ENCODE results near the gene MGAT3.

MGAT3 gene

GRCh38 chr22:39427751-39428596 is 28.8 kb upstream of the MGAT3 start:
- Histone ChIP-seq H3K9me3 (ENCODE audit: control insufficient read depth, low read length) (no peaks in the 10 kb centered on the region), H3K27me3 (ENCODE audit: control insufficient read depth, insufficient read depth, low read length, poor library complexity, severe bottlenecking) (no peaks in the 10 kb centered on the region), H3K4me3 (ENCODE audit: insufficient read depth, low read depth, low read length) (no peak overlapping the region), H3K27ac (ENCODE audit: insufficient read depth, low read depth, low read length, poor library complexity, severe bottlenecking) (peak overlapping the region; percentile 81), H3K4me1 (ENCODE audit: control insufficient read depth, insufficient read depth, low read length) (peaks cover 23% of the 10 kb centered on the region), H3K36me3 (ENCODE audit: control insufficient read depth, insufficient read depth, low read length) (peaks cover 10% of the 10 kb centered on the region)
- 76 to 77% methylated on average over 13 of the region's 13 CpGs for WGBS, 2 experiments

DNA sequence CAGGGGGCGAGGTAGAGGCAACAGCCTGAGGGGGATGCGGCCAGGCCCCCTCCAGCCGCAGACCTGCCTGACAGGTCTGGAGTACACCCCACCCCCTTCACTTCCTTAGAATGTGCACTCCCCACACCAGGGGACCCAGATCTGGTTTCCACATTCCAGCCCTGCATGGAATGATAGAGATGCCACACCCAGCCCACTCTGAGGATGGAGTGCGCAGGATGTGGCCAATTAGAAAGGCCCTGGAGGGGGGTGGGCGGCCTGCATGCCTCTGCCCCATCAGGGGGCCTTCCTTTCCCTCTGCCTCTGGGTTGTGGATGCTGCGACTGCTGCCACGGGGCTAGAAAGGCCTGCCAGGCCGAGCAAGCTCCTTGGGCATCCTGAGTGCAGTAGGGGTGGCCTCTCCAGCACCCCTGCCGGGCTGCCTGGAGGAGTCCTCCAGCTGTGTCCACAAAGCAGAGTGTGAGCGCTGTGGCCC is 28.2 kb upstream of the MGAT3 start:
- 20 to 22% methylated on average over 10 of the region's 10 CpGs for WGBS, 2 experiments
- no peaks in the 10 kb centered on the region for H3K9me3 ChIP-seq (ENCODE audit: control insufficient read depth, low read length)
- no peak overlapping the region for H3K4me3 ChIP-seq (ENCODE audit: insufficient read depth, low read depth, low read length)
- H3K36me3 ChIP-seq (ENCODE audit: control insufficient read depth, insufficient read depth, low read length): peaks cover 10% of the 10 kb centered on the region
- H3K27me3 ChIP-seq (ENCODE audit: control insufficient read depth, insufficient read depth, low read length, poor library complexity, severe bottlenecking): no peaks in the 10 kb centered on the region
- peak overlapping the region; percentile 81 for H3K27ac ChIP-seq (ENCODE audit: insufficient read depth, low read depth, low read length, poor library complexity, severe bottlenecking)
- peaks cover 23% of the 10 kb centered on the region for H3K4me1 ChIP-seq (ENCODE audit: control insufficient read depth, insufficient read depth, low read length)

DNA sequence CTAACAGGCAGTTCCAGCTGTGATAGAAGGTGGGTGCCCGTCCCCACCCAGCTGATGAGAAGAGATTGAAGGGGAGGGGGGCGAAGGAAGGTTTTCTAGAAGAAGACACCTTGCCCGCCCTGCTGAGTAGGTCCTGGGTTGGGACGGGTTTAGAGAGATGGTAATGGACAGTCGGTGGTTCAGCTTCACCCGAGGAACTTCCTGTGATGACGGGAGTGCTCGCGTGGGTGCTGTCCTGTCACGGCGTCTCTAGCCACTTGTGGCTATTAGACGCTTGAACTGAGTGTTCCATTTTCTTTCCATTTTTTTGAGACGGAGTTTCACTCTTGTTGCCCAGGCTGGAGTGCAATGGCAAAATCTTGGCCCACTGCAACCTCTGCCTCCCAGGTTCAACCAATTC is 27.6 kb upstream of the MGAT3 start:
- H3K27ac ChIP-seq (ENCODE audit: insufficient read depth, low read depth, low read length, poor library complexity, severe bottlenecking): peak overlapping the region; percentile 47
- WGBS, 2 experiments: 89 to 91% methylated on average over 13 of the region's 13 CpGs

DNA sequence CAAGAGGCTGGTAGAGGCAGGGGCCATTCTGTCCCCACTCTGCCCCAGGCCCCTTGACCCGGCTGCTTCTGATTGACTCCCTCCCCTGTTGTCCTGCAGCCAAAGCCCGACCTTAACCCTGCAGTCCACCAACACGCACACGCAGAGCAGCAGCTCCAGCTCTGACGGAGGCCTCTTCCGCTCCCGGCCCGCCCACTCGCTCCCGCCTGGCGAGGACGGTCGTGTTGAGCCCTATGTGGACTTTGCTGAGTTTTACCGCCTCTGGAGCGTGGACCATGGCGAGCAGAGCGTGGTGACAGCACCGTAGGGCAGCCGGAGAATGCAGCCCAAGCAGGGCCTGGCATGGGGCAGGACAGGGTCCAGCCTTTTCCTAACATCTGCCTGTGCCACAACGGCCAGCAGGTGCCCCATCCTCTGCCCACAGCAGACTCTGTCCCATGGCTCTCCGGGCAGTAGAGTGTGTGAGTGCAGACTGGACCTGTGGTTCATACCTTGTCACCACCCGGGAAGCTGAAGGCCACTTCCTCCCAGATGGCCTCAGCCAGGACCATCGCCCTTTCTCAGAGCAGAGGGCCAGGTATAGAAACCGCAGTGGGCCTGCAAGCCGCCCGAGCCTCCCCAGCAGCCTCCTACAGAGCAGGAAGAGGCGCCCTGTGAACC is 26.8 kb upstream of the MGAT3 start:
- WGBS, 2 experiments: 93% methylated on average over 27 of the region's 27 CpGs
- no peaks in the 10 kb centered on the region for H3K9me3 ChIP-seq (ENCODE audit: control insufficient read depth, low read length)
- no peaks in the 10 kb centered on the region for H3K27me3 ChIP-seq (ENCODE audit: control insufficient read depth, insufficient read depth, low read length, poor library complexity, severe bottlenecking)
- peaks cover 6% of the 10 kb centered on the region for H3K36me3 ChIP-seq (ENCODE audit: control insufficient read depth, insufficient read depth, low read length)
- H3K27ac ChIP-seq (ENCODE audit: insufficient read depth, low read depth, low read length, poor library complexity, severe bottlenecking): no peak overlapping the region
- H3K4me1 ChIP-seq (ENCODE audit: control insufficient read depth, insufficient read depth, low read length): peaks cover 23% of the 10 kb centered on the region
- no peak overlapping the region for H3K4me3 ChIP-seq (ENCODE audit: insufficient read depth, low read depth, low read length)

More for the DNA sequence above, 27.6 kb upstream of the MGAT3 start:
- Histone ChIP-seq H3K36me3 (ENCODE audit: control insufficient read depth, insufficient read depth, low read length) (peaks cover 6% of the 10 kb centered on the region), H3K4me1 (ENCODE audit: control insufficient read depth, insufficient read depth, low read length) (peaks cover 23% of the 10 kb centered on the region), H3K9me3 (ENCODE audit: control insufficient read depth, low read length) (no peaks in the 10 kb centered on the region), H3K4me3 (ENCODE audit: insufficient read depth, low read depth, low read length) (no peak overlapping the region), H3K27me3 (ENCODE audit: control insufficient read depth, insufficient read depth, low read length, poor library complexity, severe bottlenecking) (no peaks in the 10 kb centered on the region)

DNA sequence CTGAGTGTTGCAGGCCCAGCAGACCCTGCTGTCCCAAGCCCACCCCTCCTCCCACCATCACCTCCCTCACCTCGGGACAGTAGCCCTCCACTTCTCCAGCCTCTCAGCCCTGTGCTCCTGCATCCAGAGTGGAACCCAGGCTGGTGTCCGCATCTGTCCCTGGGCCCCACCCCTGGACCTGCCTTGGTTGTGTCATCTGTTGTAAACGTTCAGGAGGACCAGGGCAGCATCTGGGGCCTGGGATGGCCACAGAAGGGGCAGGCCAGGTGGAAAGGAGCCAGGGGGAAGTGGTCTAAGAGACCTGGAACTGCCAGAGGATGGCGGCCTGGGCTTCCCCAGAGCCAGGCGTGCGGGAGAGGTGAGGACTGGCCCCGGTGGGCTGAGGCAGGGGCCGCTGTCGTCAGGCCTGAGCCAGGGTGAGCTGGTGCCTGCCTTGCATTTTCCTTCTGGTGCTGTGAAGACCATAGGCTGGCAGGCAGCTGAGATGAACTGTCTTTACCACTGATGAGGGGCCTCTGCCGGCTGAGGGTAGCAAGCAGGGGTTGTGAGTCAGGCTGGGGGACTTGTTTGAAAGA is 26.1 kb upstream of the MGAT3 start:
- Histone ChIP-seq H3K27ac (ENCODE audit: insufficient read depth, low read depth, low read length, poor library complexity, severe bottlenecking) (no peak overlapping the region), H3K4me3 (ENCODE audit: insufficient read depth, low read depth, low read length) (no peak overlapping the region), H3K36me3 (ENCODE audit: control insufficient read depth, insufficient read depth, low read length) (peaks cover 6% of the 10 kb centered on the region), H3K9me3 (ENCODE audit: control insufficient read depth, low read length) (no peaks in the 10 kb centered on the region), H3K4me1 (ENCODE audit: control insufficient read depth, insufficient read depth, low read length) (peaks cover 23% of the 10 kb centered on the region), H3K27me3 (ENCODE audit: control insufficient read depth, insufficient read depth, low read length, poor library complexity, severe bottlenecking) (no peaks in the 10 kb centered on the region)
- WGBS, 2 experiments: 86 to 91% methylated on average over 10 of the region's 10 CpGs

- Histone ChIP-seq H3K36me3 (ENCODE audit: control insufficient read depth, insufficient read depth, low read length) (peaks cover 6% of the 10 kb centered on the region), H3K27ac (ENCODE audit: insufficient read depth, low read depth, low read length, poor library complexity, severe bottlenecking) (no peak overlapping the region), H3K27me3 (ENCODE audit: control insufficient read depth, insufficient read depth, low read length, poor library complexity, severe bottlenecking) (no peaks in the 10 kb centered on the region), H3K4me1 (ENCODE audit: control insufficient read depth, insufficient read depth, low read length) (peaks cover 23% of the 10 kb centered on the region), H3K4me3 (ENCODE audit: insufficient read depth, low read depth, low read length) (no peak overlapping the region), H3K9me3 (ENCODE audit: control insufficient read depth, low read length) (no peaks in the 10 kb centered on the region)
- WGBS, 2 experiments: 89 to 90% methylated on average over 11 of the region's 11 CpGs
These were observed 25.5 kb upstream of the MGAT3 start for GRCh38 chr22:39431216-39431801.

- H3K27ac ChIP-seq (ENCODE audit: insufficient read depth, low read depth, low read length, poor library complexity, severe bottlenecking): no peak overlapping the region
- H3K36me3 ChIP-seq (ENCODE audit: control insufficient read depth, insufficient read depth, low read length): peaks cover 2% of the 10 kb centered on the region
- WGBS, 2 experiments: 93 to 96% methylated on average over 8 of the region's 8 CpGs
- no peaks in the 10 kb centered on the region for H3K27me3 ChIP-seq (ENCODE audit: control insufficient read depth, insufficient read depth, low read length, poor library complexity, severe bottlenecking)
- H3K9me3 ChIP-seq (ENCODE audit: control insufficient read depth, low read length): no peaks in the 10 kb centered on the region
- no peak overlapping the region for H3K4me3 ChIP-seq (ENCODE audit: insufficient read depth, low read depth, low read length)
- H3K4me1 ChIP-seq (ENCODE audit: control insufficient read depth, insufficient read depth, low read length): peaks cover 26% of the 10 kb centered on the region
These were observed 25.0 kb upstream of the MGAT3 start for GRCh38 chr22:39431821-39432251.

DNA sequence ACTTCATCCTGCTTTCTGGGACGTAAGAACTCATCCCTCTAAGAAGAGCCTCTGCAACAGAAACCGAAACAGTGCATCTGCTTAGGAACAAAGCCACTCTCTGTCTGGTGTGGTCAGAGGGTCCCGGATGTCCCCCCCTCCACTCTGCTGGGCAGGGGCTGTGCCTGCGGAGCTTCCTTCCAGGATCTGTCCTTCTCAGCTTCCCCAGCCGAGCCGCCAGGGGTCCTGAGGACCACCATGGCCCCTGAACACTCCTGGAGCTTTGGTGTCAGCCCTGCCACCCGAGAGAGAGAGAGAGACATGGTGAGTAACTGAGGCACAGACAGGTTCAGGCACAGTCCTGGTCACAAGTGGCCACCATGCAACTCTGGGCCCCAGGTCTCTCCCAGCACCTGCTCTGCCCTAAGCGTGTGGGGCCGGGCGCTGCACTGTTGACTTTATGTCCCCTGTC is 24.4 kb upstream of the MGAT3 start:
- 93 to 95% methylated on average over 10 of the region's 10 CpGs for WGBS, 2 experiments
- H3K36me3 ChIP-seq (ENCODE audit: control insufficient read depth, insufficient read depth, low read length): no peaks in the 10 kb centered on the region
- H3K4me3 ChIP-seq (ENCODE audit: insufficient read depth, low read depth, low read length): no peak overlapping the region
- H3K4me1 ChIP-seq (ENCODE audit: control insufficient read depth, insufficient read depth, low read length): peaks cover 24% of the 10 kb centered on the region
- H3K27me3 ChIP-seq (ENCODE audit: control insufficient read depth, insufficient read depth, low read length, poor library complexity, severe bottlenecking): no peaks in the 10 kb centered on the region
- H3K9me3 ChIP-seq (ENCODE audit: control insufficient read depth, low read length): no peaks in the 10 kb centered on the region
- H3K27ac ChIP-seq (ENCODE audit: insufficient read depth, low read depth, low read length, poor library complexity, severe bottlenecking): no peak overlapping the region

- Histone ChIP-seq H3K27me3 (ENCODE audit: control insufficient read depth, insufficient read depth, low read length, poor library complexity, severe bottlenecking) (peaks cover 5% of the 10 kb centered on the region), H3K9me3 (ENCODE audit: control insufficient read depth, low read length) (no peaks in the 10 kb centered on the region), H3K27ac (ENCODE audit: insufficient read depth, low read depth, low read length, poor library complexity, severe bottlenecking) (no peak overlapping the region), H3K36me3 (ENCODE audit: control insufficient read depth, insufficient read depth, low read length) (no peaks in the 10 kb centered on the region), H3K4me1 (ENCODE audit: control insufficient read depth, insufficient read depth, low read length) (peaks cover 15% of the 10 kb centered on the region), H3K4me3 (ENCODE audit: insufficient read depth, low read depth, low read length) (no peak overlapping the region)
- 92 to 93% methylated on average over 31 of the region's 31 CpGs for WGBS, 2 experiments
These were observed 23.2 kb upstream of the MGAT3 start for GRCh38 chr22:39433476-39434242.
